Stromal cell of bone marrow (primary cell): Measurements from ENCODE around the gene PUM2.
"Not testable (repeated sequence)": the region's sequence is repeated elsewhere in the genome, so short reads cannot be mapped to it uniquely, and the experiment has no call there.

Experiments used
- DNase-seq: peaks from one replicate; pipeline ENCODE4 v3.0.0-alpha.2; 2012; ENCODE audit warnings: low read depth

The PUM2 gene, protein sequence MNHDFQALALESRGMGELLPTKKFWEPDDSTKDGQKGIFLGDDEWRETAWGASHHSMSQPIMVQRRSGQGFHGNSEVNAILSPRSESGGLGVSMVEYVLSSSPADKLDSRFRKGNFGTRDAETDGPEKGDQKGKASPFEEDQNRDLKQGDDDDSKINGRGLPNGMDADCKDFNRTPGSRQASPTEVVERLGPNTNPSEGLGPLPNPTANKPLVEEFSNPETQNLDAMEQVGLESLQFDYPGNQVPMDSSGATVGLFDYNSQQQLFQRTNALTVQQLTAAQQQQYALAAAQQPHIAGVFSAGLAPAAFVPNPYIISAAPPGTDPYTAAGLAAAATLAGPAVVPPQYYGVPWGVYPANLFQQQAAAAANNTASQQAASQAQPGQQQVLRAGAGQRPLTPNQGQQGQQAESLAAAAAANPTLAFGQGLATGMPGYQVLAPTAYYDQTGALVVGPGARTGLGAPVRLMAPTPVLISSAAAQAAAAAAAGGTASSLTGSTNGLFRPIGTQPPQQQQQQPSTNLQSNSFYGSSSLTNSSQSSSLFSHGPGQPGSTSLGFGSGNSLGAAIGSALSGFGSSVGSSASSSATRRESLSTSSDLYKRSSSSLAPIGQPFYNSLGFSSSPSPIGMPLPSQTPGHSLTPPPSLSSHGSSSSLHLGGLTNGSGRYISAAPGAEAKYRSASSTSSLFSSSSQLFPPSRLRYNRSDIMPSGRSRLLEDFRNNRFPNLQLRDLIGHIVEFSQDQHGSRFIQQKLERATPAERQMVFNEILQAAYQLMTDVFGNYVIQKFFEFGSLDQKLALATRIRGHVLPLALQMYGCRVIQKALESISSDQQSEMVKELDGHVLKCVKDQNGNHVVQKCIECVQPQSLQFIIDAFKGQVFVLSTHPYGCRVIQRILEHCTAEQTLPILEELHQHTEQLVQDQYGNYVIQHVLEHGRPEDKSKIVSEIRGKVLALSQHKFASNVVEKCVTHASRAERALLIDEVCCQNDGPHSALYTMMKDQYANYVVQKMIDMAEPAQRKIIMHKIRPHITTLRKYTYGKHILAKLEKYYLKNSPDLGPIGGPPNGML

GRCh38 chr2:20350753-20351554 is at the start of gene PUM2:
PUM2 (minus strand) TSS chr2:20350844; CDS start chr2:20327360, 23,484 bp downstream.
- DNase-seq, result peak; percentile 82

- DNase-seq, result no peak
Measured at GRCh38 chr2:20400306-20400705, 49.7 kb upstream of the PUM2 start.

DNA sequence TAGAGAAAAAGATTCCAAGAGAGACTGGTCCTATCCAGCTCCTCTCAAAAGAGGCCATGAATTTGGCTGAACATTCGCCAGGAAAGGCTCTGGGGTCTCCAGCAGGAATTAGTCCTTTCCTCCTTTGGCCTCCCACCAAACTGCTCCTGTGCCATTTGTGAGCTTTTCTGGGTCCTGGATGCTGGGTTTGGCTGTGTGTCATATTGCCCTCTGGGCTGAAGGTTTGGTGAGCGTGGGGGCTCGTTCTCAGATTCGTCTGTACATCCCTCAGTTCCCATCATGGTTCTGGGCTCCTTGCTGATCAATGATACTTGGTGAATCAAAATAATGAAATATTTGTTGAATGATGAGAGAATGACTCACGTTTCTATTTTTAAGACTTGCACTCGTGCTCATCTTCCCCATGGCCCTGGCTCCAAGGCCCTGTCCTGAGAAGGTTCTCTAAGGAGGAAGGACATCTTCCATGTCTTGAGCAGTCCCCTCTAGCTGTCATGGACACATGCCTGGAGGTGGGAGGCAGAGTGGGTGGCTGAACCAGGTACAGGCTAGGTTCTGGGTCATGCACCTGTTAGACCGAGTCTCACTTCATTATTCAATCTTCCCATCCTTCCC is 48.4 kb upstream of the PUM2 start:
- DNase-seq, result no peak

DNA sequence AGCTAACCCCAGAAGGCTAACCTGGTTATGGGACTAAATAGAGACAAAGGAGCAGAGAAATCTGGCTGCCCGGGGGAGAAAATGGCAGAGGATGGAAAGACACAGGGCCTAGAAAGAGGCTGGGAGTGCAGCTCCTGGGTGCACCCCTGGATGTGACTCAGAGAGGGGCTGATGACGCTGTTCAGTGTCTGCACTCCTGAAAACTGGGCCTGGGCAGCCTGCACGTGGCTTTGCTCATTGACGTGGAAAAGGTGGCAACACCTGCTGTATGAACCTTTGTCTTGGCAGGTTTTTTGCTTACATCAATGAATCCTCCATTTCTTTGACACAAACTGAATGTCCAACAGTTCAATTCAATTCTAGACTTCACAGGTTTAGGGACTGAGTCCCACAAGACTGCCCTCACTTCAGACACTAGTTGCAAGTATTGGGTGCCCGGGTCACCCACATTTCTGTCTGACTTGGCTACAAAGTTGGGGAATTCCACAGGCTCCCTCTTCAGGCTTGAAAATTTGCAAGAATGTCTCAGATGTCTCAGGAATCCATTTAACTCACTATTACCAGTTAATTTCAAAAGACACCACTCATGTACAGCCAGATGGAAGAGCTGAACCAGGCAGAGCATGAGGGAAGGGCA is 47.3 kb upstream of the PUM2 start:
- no peak for DNase-seq

- DNase-seq, result no peak
Measured at GRCh38 chr2:20396356-20397000, 45.8 kb upstream of the PUM2 start.

DNA sequence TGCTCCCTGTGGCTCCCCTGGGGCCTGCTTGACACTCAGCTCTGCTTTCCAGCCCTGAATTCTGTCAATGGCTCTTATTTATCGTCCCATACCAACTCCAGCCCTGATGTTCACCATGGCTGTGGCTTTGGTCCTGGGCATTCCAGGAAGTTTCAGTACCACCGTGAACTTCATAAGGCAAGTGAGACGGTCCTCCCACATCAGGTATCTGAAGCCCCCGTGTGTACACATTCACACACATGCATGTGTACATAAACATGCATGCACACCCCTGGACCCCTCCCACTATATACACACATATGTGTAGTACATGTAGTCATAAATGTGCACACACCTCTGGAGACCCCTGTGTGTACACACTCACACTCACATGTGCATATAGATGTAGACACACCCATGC is 43.3 kb upstream of the PUM2 start:
- no peak for DNase-seq

DNA sequence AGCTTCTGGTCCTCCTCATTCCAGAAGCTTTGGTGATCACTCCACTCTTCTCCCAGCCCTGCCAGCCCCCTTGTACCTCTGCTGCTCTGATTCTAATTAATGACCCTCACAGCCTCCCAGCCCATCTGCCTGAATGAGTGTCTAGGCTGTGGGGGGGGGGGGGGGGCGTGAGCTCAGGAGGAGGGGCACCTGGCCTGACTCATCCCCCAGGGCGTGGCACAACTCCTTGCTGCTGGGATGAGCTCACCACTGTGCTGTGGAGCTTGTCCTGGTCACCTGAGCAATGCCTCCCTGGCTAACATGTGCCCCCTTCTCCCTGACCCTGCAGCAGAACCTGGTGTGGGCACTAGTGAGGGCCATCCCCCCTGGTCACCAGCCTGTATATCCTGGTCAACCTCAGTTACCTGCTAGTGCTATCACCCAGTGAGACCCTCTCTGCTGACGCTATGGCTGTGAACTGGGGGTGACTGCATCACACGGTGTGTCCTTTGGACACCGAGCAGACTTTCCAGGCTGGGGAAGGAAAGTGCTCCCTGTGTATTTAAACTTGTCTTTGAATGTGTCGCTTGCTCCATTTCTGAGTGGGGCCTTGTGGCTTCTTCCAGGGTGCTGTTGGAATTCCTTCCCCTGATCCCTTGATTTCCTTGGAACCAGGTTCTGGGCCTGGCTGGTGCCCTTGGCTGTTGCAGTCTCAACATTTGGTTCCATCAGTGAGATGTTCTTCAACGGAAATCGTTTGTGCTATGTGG is 41.5 kb upstream of the PUM2 start:
- no peak for DNase-seq

GRCh38 chr2:20390524-20391123 is 40.0 kb upstream of the PUM2 start:
- no peak for DNase-seq

GRCh38 chr2:20384953-20385352 is 34.3 kb upstream of the PUM2 start:
- no peak for DNase-seq

DNA sequence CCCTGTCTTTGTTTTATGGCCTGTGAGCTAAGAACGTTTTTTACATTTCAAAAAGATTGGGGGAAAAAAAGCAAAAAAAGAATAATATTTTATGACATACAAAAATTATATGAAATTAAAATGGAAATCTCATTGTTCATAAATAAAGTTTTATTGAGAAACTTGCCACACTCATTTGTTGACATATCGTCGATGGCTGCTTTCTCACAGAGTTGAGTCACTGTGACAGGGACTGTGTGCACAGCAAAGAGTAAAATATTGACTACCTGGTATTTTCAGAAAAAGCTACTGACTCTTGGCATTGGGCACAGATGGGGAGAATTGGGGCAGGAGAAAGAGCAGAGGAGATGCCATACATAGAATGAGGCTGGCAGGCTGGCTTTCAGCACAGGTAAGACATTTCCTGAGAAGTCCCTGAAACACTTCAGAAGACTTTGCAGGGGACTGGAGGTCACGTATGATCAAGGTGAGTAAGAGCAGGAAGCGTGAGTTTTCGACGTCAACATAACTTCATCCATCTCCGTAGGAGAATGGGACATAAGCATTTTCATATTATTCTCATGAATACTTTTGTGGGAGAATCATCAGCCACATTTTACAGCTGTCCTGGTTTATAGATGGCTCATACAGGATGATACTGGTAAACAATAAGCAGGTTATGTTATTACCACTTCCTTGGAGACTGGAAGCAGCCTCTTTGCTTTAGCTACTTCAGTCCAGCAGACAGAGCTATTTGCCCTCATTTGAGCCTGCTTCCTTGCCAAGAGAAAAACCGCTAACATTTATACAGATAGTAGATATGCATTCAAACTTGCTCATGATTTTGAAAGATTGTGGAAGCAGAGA is 32.5 kb upstream of the PUM2 start:
- DNase-seq, result no peak

- no peak for DNase-seq
Measured at GRCh38 chr2:20381457-20381856, 30.8 kb upstream of the PUM2 start.

- peak; percentile 79 for DNase-seq
Measured at GRCh38 chr2:20378891-20379519, 28.4 kb upstream of the PUM2 start.

DNA sequence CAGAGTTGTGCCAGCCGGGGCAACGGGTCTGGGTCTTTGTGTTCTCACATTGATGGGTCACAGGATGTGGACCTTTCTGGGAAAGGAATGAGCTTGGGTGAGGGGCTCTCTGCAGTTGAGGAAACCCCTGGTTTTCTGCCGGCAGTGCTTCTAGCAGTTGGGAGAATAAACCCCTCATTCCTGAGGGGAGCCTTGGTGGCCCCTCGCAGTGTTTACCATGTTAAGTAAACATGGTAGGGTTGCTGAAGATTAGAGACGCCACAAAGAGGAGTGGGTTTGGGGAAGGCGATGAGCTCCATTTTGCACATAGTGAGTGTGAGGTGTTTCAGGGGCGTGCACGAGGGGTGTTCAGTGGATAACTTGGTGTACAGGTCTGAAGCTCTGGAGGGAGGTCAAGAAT is 27.7 kb upstream of the PUM2 start:
- DNase-seq, result no peak

DNA sequence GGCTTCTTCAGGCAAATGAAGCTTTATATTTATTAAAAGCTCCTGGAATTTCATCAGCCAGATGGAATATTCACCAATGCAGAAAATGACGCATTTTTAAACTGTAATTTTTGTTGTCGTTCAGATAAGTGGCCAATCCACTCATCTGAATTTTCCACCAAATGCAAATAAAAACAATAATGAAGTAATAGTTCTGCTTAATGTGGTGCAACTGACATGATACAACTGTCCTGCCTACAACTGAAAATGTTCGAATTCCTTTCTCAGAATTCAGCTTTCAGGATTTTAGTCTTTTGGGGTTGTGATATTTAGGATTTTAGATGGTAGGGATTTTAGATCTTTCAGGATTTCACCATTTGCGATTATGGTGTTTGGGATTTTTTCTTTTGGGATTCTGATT is 27.1 kb upstream of the PUM2 start:
- no peak for DNase-seq

DNA sequence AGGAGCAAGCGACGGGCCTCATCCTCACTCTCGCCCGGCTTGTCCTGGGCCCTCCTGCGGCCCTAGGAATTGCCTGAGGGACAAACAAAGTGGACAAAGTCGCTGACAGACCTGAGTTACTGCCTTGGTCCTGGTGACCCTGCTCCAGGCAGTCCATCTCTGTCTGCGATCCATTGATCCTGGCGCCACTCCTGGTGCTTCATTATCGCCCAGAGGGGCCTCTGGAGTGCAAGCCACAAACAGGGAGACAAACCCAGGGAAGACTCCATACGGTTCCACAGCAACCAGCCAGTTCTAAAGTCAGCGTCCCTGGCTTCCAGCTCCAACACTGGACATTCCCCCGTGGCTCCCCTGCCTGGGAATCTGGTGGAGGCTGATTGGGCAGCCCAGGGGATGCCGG is 24.3 kb upstream of the PUM2 start:
- not testable (repeated sequence) for DNase-seq

GRCh38 chr2:20372896-20373640 is 22.4 kb upstream of the PUM2 start:
- DNase-seq, result no peak
